HG02588 (cell line): Measurements from ENCODE around the gene CDC37.
A peak's percentile ranks its signal among the peaks of the same experiment; 100 is the strongest.

Experiments
- ATAC-seq: cut with Tn5 transposase; IDR thresholded peaks from one replicate; pipeline ENCODE4 v1.9.1; 2021; ENCODE audit warnings: mild to moderate bottlenecking, moderate library complexity; ENCODE audit not compliant: unreplicated experiment

The CDC37 gene

DNA sequence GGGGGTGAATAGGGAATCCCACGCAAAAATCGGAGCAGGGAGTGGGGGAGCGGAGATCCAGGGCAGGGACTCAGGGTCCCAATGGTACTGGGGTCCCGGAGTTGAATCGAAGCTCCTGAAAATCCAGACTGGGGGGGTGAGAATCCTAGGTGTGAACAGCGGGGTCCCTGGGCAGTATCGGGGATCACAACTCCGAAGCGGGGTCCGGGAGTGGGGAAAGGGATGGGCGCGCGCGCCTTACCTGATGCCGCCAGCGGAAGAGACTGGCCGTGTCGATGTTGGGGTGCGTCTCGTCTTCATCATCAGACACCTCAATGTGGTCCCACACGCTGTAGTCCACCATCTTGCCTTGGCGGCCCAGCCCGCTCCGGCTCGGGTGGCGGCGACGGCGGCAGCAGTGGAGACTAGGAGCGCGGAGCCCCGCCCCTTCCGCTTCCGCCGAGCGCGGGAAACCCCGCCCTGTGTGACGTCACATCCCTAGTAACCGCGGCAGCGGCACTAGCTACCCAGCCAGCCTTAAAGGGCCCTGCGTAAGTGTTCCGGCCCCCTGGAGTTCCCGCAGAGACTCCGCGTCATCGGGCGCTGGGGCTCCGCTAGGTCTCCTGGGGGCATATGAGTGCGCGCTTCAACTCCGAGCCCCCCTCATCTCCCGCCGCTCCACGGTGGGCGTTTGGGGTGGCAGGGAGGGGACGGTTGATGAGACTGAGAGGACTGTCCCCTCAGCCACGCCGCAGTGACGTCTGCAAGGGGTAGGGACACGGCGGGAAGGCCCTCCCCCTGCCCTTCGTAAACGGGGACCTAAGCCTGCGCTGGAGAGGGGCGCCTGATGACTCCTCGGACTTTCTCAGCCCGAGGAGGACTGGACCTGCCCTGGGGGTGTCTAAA, at the start of gene CDC37:
Gene CDC37, minus strand, starts transcription at position 406 of the 885 bp plus-strand sequence. Its CDS starts 63 bp downstream, at position 343.
- ATAC-seq: peak; percentile 52

DNA sequence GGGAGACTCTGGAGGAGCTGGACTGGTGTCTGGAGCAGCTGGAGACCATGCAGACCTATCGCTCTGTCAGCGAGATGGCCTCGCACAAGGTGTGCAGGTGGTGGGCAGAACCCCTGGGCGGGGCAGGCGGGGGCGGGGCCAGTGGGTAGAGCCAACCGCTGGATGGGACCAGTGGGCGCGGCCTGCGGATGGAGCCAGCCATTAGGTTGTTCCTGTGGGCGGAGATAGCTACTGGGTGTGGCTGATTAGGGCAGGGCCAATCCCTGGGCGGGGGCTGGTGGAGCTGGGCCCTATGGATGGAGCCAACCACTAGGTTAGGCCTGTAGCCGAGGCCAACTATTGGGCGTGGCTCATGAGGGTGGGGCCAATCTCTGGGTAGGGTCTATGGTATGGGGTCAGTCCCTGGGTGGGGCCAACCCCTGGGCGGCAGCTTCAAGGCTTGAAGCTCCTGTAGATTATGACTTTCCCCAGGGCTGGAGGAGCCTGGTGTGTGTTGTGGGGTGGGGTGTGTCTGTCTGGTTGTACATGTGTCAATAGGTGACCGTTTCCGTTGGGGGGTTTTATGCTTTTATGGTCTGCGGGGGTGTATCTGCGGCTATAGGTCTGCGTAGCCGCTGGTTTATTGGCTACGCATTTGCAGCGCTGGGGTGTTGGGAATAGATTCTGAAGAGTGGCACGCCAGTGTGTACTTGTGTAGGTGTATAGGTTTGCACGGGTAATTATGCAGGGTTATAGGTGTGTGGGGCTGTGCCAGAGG, 47.7 kb upstream of the CDC37 start:
- no peak for ATAC-seq

DNA sequence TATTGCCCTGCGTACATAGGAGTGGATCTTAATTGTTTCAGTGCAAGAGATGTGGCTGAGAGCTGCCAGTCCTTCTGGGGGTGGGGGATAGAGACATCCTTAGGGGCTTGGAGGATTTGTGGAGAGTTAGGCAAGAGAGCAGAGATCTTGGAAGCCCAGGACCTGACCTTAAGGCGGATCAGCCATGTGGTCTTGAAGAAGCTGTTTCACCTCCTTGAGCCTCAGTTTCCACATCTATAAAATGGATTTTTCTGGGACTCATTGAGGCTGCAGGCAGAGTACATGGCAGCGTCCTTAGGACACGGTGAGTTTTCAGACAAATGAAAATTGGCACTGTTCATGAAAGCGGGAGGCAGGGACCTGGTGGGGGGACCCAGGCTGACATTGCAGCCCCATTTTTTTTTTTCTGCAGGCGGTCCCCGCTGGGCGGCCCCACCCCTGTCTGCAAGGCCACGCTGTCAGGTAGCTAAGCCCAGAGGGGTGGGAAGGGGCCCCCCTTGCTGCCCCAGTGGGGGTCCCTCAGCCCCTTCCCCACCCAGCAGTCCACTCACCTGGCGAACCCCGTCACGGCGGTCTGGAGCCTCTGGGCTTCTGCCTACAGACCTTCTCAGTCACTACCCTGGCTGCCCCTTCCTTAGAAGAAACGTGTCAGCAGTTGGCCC, 47.0 kb upstream of the CDC37 start:
- ATAC-seq: no peak

DNA sequence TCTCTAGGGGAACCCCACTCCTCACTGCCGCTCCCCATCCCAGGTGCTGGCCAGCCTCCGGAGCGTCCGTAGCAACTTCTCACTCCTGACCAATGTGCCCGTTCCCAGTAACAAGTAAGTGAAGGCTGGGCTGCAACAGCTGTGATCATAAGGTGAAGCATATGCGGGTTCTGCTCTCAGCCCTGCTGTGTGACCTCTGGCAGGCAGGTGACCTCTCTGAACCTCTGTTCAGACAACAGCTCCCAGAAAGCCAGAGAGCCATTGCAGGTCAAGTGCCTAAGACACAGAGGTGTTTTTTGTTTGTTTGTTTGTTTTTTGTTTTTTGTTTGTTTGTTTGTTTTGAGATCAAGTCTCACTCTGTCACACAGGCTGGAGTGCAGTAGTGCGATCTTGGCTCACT, 45.7 kb upstream of the CDC37 start:
- ATAC-seq: no peak

DNA sequence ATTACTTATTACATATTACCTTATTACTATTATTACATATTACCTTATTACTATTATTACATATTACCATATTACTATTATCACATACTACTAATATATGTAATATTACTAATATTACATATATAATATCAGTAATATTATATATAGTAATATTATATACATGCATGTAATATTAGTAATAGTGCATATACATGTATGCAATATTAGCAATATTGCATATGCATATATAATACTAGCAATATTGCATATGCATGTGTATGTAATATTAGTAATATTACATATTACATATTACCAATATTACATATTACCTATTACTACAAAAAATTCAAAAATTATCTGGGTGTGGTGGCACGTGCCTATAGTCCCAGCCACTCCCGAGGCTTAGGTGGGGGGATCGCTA, 39.4 kb upstream of the CDC37 start:
- no peak for ATAC-seq

DNA sequence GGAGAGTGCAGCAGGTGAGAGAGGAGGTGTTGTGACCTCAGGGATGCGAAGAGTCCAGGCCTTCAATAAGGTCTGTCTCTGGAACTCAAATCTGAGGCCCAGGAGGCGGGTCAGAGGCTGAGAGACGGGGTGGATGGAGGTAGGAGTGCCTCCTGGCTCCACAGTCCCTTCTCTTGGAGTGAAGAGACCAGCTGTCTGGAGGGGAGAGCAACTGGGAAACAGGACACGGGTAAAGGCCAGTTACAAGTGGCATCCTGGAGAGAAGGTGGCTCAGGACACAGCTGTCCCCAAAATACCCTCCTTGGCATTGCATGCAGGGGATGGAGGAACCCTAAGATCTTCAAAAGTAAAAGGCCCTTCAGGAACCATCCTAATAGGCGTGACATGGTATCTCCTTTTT, 36.2 kb upstream of the CDC37 start:
- ATAC-seq: no peak

DNA sequence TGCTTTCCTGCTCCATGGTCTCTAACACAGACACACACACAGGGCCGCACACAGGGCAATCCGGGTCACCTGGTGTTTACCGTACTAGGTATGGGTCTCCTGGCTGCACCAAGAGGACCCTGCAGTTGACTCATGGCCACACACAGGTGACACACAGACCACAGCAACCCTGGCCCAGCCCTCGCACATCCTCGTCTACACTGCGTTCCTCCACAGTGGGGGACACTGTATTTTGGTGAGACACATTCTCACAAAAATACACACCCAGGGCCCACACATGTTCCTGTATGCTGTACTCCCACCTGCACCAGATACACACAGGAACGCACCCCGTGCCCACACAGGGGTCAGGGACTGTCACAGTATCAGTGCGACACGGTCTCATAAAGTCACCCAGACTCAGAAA, 29.8 kb upstream of the CDC37 start:
- ATAC-seq: no peak

DNA sequence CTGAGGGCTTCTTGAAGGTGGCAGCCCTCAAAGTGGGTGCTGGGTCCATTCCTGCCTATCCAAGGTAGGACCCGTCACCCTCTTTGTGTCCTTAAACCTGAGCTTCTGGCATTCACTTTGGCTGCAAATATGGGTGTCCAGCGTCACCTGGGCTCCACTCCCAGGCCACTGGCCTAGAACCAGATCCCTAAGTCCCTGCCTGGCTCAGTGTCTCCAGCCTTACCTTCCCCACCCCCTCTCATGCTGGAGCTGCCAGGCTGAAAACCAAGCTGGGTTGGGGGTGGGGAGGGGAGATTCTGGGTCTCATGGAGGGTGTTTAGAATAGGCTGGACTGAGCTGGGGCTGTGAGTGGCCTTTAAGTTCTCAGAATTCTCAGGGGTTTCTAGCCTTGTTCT, 29.4 kb upstream of the CDC37 start:
- ATAC-seq: no peak

DNA sequence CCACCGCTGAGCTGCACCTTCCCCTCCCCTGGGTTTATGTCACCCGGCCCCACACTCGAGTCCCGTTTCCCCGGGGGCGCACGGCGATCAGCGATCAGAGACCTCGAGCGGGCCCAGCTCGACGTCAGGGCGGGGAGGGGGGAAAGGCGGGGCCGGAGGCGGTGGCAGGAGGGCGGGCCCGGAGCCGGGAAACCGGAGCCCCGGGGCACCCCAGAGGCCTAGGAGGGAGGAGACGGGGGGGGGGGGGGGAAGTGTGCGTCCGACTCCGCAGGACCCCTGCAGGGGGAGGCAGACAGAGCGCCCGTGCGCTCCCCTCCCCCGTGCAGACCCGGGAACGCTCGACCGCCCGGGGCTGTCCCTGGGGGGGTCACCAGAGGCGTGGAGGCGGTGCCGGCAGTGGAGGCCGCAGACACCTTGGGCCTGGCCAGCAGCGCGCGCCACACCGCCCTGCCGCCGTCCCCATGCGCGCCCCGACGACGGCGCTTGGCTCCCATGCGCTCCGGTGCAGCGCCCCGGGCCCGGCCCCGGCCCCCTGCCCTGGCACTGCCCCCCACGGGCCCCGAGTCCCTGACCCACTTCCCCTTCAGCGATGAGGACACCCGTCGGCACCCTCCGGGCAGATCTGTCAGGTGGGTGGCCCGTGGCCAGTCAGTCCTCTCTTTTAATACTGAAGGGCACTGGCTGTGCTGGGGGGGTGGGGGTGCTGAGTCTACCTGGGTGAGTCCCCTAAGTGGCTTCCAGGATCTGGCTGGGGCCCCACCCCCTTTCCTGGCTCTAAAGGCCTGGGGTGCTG, 28.8 kb upstream of the CDC37 start:
- ATAC-seq: no peak

DNA sequence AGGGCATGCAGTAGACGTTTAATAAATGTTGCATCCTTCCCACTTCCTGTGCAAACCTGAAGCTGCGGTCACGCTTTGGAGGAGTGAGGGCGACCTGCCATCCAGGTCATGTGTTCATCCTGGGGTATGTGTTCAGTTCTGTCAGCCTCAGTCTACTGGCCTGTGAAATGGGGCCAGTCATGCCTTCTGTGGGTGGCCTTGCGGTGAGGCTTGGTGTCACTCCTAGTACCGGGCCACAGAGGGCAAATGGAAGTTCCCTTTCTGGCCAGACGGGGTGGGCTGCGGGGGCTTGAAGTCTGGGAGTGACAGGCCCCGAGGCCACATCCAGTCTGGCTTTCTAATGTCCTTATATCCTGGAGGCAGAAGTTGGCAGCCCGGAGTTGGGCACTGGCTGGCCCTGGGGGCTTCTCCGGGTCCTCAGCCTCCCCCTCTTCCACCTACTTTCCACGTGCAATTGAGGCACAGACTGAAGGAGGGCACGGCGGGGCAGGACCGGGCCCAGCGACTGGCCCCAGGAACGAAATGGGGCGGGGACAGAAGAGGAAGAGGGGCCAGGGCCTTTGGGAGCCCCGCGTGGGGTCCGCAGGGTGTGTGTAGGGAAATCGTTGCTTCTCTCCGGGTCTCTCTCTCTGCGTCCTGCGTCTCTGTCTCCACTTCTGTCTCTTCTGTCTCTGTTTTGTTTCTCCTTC, 28.1 kb upstream of the CDC37 start:
- no peak for ATAC-seq

DNA sequence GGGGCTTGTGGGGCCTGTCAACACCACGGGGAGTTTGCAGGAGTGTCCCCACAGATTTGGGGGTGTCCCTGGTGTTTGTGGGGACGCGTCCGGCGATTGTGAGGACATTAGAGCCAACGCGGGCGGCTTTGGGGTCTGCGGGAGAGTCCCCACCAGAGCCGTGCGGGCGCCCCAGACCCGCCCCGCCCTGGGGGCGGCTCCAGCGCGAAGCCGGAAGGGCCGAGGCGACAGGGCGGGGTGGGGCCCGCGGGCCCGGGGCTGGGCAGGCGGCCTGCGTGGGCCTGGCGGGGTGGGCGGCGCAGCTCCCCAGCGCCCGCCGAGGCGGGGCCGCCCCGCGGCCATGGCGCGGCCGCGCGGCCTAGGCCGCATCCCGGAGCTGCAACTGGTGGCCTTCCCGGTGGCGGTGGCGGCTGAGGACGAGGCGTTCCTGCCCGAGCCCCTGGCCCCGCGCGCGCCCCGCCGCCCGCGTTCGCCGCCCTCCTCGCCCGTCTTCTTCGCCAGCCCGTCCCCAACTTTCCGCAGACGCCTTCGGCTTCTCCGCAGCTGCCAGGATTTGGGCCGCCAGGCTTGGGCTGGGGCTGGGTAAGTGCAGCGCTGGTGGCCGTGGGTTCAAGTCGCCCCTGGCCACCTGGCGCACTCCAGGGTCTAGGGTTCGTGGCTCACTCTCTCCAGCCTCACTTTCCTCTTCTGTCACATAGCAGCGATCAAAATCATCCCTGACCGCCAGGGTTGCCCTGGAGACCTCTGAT, 27.3 kb upstream of the CDC37 start:
- no peak for ATAC-seq

DNA sequence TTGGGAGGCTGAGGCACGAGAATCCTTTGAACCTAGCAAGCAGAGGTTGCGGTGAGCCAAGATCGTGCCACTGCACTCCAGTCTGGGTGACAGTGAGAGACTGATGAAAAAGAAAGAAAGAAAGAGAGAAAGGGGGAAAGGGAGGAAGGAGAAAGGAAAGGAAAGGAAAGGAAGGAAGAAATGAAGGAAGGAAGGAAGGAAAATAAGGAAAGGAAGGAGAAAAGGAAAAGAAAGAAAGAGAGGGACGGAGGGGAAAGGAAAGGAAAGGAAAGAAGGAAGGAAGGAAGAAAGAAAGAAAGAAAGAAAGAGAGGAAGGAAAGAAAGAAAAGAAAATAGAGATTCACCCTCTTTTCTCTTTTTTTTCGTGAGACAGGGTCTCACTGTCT, 25.6 kb upstream of the CDC37 start:
- ATAC-seq: no peak

DNA sequence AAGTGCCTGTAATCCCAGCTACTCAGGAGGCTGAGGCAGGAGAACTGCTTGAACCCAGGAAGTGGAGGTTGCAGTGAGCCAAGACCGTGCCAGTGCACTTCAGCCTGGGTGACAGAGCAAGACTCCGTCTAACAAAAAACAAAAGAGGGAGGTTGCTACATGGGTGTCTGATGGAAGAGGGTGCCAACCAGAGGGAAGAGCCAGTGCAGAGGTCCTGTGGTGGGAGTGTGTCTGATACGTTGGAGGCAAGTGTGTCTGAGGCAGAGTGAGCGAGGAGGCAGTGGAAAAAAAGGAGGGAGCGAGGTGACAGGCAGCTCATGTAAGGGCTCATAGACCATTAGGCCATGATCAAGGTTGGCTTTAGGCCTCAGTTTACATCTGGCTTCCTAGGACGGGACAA, 23.8 kb upstream of the CDC37 start:
- no peak for ATAC-seq

DNA sequence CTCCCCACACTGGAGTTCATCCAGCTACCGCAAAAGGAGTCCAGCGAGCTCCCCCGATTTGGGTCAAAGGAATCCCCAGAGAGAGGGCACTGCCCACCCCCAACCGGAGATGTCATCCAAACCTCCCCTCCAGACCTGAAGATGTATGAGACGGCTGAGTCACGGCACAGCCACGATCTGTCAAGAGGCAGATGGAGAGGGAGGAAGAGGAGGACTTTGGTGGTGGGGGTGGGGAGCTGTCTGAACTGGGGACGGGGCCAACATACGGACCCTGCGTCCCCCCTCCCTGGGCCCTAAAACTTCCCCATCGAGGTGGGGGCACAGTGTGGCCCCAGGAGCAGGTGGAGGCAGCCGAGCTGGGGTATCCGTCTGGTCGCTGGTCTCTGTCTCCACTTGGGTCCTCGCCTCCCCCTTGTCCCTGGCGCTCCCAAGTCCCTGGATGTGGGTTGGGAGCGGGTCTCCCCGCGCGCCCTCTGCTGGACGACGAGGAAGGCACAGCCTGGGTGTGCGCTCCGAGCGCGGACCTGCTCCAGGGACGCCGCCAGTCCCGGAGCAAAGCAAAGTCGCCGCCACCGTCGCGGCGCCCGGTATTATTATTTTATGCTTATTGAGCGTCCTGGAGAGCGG, 20.8 kb upstream of the CDC37 start:
- peak; percentile 36 for ATAC-seq

DNA sequence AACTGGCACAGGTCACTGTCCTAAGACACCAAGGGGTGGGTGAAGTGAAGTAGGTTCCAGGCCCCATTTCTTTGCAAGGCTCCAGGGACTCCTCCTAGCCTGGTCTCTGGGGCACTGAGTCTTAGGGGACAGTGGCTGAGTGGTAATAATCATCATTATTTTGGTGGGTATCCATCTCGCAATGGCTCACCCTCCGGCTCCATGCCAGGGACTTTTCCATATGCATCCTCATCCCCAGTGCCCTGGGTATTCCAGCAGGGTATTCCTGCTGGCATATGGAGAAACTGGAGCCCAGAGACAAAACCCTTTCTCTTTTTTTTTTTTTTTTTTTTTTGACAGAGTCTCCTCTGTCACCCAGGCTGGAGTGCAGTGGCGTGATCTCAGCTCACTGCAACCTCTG, 19.5 kb upstream of the CDC37 start:
- ATAC-seq: no peak

DNA sequence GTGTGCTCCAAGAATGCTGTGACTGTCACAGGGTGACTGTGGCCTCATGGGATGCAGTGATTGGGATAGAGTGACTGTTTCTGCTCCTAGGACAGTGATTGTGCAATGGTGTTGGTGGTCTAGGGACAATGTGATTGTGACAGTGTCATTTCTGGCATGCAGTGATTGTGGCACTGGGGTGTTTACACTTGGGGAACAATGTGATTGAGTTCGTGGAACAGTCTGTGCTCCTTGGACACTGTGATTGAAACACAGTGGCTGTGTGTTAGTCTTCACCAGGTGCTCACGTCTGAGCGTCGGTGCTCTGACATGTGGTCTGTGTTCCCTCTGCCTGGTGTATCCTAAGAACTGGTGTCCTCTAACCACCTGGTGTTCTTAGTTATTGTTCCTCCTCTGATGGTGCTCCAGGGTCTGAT, 18.7 kb upstream of the CDC37 start:
- ATAC-seq: no peak

DNA sequence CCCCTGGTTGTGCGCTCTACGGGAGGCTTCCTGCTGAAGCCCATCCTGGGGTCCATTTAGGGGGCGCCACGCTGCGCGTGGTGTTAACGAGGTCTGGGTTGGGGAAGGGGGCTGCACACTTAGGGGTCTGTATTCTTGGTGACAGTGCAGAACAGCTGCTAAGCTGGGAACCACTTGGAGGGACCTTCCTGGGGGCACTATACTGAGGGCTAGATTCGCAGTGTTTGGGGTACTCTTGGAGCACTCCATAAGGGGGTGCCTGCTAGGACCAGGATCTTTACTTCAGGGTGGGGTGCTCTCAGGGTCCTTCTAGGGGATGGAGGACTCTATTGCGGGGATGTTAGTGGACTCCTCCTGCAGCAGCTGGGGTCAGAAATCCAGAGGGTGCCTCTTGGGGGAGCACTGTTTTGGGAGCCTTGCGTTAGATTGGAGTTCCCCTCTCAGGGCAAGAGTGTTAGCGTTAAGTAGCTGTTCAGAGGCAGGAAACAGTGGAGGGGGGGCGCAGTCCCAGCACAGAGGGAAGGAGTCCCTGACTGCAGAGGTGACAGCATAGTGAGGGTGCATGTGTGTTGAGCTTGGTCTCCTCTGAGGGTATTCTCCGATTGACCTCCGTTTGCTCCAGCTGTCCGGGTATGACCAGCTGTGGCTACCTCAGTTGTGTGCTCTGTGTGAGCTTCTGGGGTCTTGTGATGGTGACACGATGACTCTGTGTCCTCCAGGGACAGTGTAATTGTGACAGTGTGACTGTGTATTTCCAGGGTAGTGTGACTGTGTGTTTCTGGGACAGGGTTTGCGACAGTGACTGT, 18.1 kb upstream of the CDC37 start:
- no peak for ATAC-seq
